Activated CD4-positive, alpha-beta T cell treated with anti-CD3 and anti-CD28 coated beads, Interleukin-10, Interleukin-2, amounts not matched to agents 100 ng/mL and 50 ng/mL, durations not matched to agents 16 hours and 8 hours (primary cell): ENCODE results near the gene PI4KA.

Experiments
- DNase-seq: peaks from one replicate; pipeline ENCODE4 v3.0.0-alpha.2; 2020

The PI4KA gene

GRCh38 chr22:20881869-20882815 is 23.5 kb upstream of the PI4KA start:
- no peak for DNase-seq

GRCh38 chr22:20881231-20881630 is 22.6 kb upstream of the PI4KA start:
- no peak for DNase-seq

GRCh38 chr22:20877715-20878114 is 19.1 kb upstream of the PI4KA start:
- no peak for DNase-seq

GRCh38 chr22:20875296-20875695 is 16.7 kb upstream of the PI4KA start:
- DNase-seq = no peak

GRCh38 chr22:20873214-20873613 is 14.6 kb upstream of the PI4KA start:
- DNase-seq = no peak

- no peak for DNase-seq
Observed at GRCh38 chr22:20869234-20869633, 10.6 kb upstream of the PI4KA start.

- DNase-seq = no peak
Observed at GRCh38 chr22:20868025-20868962, 9.7 kb upstream of the PI4KA start.

GRCh38 chr22:20867179-20868024 is 8.8 kb upstream of the PI4KA start:
- DNase-seq = no peak

GRCh38 chr22:20866736-20867135 is 8.1 kb upstream of the PI4KA start:
- DNase-seq = no peak

- no peak for DNase-seq
Observed at GRCh38 chr22:20865875-20866445, 7.3 kb upstream of the PI4KA start.

GRCh38 chr22:20865331-20865730 is 6.7 kb upstream of the PI4KA start:
- DNase-seq = no peak

GRCh38 chr22:20864186-20864908 is 5.7 kb upstream of the PI4KA start:
- DNase-seq = no peak

- no peak for DNase-seq
Observed at GRCh38 chr22:20863366-20863765, 4.8 kb upstream of the PI4KA start.

GRCh38 chr22:20862540-20862939 is 3.9 kb upstream of the PI4KA start:
- no peak for DNase-seq

- no peak for DNase-seq
Observed at GRCh38 chr22:20859615-20860014, 1.0 kb upstream of the PI4KA start.

- peak; percentile 92 for DNase-seq
Observed at GRCh38 chr22:20857838-20858614, 585 bp downstream of the PI4KA start.

- DNase-seq = no peak
Observed at GRCh38 chr22:20857247-20857643, 1.4 kb downstream of the PI4KA start.

- no peak for DNase-seq
Observed at GRCh38 chr22:20853236-20853660, 5.4 kb downstream of the PI4KA start.

GRCh38 chr22:20852503-20852902 is 6.1 kb downstream of the PI4KA start:
- DNase-seq = no peak

- DNase-seq = no peak
Observed at GRCh38 chr22:20852076-20852475, 6.5 kb downstream of the PI4KA start.
